AG10803 (cell line): ENCODE results near the gene SMAGP.
"Not testable (repeated sequence)": the region's sequence is repeated elsewhere in the genome, so short reads cannot be mapped to it uniquely, and the experiment has no call there.

Experiments used
- DNase-seq: peaks from one replicate; pipeline ENCODE4 v3.0.0; 2010; ENCODE audit warnings: low read depth
- H3K4me3 ChIP-seq: 2 replicates; pipeline ENCODE4 v1.5.1; 2011; ENCODE audit warnings: mild to moderate bottlenecking, low read length, control low read depth
- CTCF ChIP-seq: conservative IDR thresholded peaks from 2 replicates; pipeline ENCODE4 v1.5.1; 2011; ENCODE audit warnings: mild to moderate bottlenecking, low read length, control low read depth, inconsistent platforms

SMAGP gene

DNA sequence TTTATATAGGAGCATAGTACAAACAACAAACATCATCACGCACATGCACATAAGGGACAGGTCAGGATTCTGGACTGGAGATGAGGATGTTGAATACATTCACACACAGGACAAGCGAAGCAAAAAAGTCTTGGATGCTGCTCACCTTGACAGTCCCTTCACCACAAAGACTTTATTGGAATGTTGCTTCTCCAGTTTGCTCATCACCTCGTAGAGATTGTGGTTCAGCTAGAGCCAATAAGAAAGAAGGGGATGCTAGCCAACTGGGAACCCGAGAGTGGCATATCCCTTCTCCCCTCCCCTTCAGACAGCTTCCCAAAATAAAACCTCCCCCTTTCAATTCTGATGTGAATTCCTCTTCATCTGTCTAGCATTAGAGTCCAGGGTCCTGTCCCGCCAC lies 25.4 kb upstream of the SMAGP start:
- no peak for TF ChIP-seq CTCF
- no peak for DNase-seq
- H3K4me3 ChIP-seq = no peak overlapping the region

DNA sequence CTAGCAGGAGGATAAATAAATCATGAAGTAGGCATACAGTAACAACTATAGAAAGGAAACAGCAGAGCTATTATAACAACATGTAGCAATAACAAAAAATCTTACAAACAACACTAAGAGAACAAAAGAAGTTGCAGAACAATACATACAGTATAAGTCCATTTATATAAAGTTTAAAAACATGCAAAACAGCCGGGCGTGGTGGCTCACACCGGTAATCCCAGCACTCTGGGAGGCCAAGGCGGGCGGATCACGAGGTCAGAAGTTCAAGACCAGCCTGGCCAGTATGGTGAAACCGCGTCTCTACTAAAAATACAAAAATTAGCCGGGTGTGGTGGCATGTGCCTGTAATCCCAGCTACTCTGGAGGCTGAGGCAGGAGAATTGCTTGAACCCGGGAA lies 23.9 kb upstream of the SMAGP start:
- DNase-seq = not testable (repeated sequence)

DNA sequence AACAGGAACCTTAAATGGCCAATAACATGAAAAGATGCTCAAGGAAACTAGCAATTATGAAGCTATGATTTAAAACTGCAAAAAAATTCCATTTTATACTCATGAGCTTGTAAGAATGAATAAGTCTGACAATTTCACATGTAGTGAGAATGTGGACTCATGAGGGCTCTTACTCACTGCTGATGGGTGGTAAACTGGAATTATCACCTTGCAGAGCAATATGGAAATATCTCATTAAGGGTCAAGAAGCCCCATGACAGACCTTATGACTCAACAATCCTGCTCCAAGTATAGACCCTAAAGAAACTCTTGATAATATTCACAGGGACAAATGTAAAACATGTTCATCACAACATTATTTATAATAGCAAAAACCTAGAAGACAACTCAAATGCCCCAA lies 23.5 kb upstream of the SMAGP start:
- H3K4me3 ChIP-seq = no peak overlapping the region
- no peak for TF ChIP-seq CTCF
- DNase-seq = no peak

More for the DNA sequence above, 23.9 kb upstream of the SMAGP start:
- not testable (repeated sequence) for H3K4me3 ChIP-seq

GRCh38 chr12:51291603-51292513 lies 21.6 kb upstream of the SMAGP start:
- not testable (repeated sequence) for H3K4me3 ChIP-seq, DNase-seq

- TF ChIP-seq CTCF = no peak
- H3K4me3 ChIP-seq = no peak overlapping the region
- no peak for DNase-seq
These were observed 15.6 kb upstream of the SMAGP start for GRCh38 chr12:51285843-51286242.

DNA sequence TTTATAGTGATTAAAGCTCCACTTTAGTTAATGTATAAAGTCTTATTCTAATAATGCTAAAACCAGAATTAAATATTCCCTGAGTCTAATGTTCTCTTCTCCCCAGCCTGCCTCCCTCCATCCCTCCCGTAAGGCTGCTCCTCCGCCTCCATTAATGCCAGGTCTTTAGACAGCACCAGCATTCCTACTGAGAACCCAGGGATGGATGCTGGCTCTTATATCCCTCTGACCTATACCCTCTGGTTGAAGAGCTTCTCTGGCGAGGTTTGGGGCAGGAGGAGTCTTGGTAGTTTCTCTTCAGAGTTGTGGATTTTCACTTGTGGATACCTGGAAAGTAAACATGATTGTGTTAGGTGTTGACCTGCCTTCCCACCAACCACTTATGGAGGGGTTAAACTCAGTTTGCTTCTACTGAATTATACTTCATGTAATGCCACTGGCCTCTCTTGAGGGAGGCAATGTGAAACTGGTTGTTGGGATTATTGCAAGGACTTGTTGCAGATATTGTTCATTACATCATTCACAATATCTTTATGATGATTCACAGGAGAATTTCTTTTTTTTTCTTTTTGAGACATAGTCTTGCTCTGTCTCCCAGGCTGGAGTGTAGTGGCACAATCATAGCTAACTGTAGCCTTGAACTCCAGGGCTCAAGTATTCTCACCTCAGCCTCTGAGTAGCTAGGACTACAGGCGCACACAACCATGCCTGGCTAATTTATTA lies 11.1 kb upstream of the SMAGP start:
- DNase-seq = peak; percentile 76
- no peak for TF ChIP-seq CTCF
- no peak overlapping the region for H3K4me3 ChIP-seq

DNA sequence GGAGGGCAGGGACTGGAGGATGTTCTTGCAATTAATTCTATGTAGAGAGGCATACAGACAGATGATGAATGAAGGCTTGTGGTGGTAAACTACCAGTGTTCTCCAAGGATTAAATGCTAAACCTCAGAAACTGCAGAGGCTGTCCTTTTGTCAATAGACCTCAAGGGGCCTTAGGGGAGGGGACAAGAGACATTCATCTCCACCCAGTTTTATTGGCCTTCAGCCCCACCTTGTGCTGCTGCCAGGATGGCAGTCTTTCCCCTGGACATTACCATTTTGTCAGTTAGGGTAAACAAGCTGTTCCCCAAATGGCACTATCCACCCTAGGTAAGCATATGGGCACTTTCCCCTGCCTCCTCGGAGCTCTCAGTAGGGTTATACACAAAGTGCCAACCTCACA lies 4.9 kb upstream of the SMAGP start:
- no peak for TF ChIP-seq CTCF
- no peak overlapping the region for H3K4me3 ChIP-seq
- no peak for DNase-seq

DNA sequence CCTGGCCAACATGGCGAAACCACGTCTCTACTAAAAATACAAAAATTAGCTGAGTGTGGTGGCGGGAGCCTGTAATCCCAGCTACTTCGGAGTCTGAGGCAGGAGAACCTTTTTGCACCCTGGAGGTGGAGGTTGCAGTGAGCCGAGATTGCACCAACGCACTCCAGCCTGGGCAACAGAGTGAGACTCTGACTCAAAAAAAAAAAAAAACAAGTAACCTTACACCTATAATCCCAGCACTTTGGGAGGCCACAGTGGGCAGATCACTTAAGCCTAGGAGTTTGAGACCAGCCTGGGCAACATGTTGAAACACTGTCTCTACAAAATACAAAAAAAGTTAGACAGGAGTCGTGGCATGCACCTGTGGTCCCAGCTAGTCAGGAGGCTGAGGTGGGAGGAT lies 2.6 kb upstream of the SMAGP start:
- not testable (repeated sequence) for H3K4me3 ChIP-seq, DNase-seq
